ENCODE data around the gene SFXN2. TPM values are rescaled to one million over a fixed set of nuclear protein-coding genes. Genes with fewer than 3 reads are reported as not detected.

SFXN2 gene
- total RNA-seq, 1 experiment from 2014 or later, result 12.9 TPM

DNA sequence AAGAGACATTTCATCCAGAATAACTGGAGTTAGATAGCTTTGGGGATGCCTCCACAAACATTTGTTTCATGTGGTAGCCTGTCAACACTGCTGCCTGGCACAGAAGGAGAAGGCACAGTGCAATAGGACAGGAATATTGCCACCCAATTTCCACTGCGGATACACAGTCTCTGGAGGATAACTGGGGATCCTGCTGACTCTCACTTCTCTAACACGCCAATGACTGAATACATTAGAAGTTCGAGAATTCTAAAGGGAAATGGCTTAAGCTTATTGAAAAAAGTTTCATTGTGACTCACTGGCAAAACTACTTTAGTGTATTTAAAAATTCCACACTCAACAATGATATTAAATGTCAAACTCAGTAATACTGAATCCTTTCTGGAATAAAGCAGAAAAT is 13.2 kb upstream of the SFXN2 start:
- BruUV-seq (replicated peaks), result no TSS peak
- POLR2A ChIA-PET, result interaction anchor here (0.6 to 1.1 kb wide), 4 partner anchors 11 to 55 kb away, joined by 3 to 7 read pairs (median 4); no protein-coding TSS in a partner anchor
- no peaks in the 10 kb centered on the region for H3K9me3 Mint-ChIP-seq (ENCODE audit: unreplicated experiment)
- TF ChIP-seq, protein P1, sequence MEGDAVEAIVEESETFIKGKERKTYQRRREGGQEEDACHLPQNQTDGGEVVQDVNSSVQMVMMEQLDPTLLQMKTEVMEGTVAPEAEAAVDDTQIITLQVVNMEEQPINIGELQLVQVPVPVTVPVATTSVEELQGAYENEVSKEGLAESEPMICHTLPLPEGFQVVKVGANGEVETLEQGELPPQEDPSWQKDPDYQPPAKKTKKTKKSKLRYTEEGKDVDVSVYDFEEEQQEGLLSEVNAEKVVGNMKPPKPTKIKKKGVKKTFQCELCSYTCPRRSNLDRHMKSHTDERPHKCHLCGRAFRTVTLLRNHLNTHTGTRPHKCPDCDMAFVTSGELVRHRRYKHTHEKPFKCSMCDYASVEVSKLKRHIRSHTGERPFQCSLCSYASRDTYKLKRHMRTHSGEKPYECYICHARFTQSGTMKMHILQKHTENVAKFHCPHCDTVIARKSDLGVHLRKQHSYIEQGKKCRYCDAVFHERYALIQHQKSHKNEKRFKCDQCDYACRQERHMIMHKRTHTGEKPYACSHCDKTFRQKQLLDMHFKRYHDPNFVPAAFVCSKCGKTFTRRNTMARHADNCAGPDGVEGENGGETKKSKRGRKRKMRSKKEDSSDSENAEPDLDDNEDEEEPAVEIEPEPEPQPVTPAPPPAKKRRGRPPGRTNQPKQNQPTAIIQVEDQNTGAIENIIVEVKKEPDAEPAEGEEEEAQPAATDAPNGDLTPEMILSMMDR (IDR thresholded peaks at IDR 0.05; ENCODE audit: unreplicated experiment), result no peak
- DNase-seq (ENCODE audit: unreplicated experiment), result no peak
- H3K4me3 Mint-ChIP-seq (ENCODE audit: unreplicated experiment), result no peak overlapping the region
- H3K27ac Mint-ChIP-seq (ENCODE audit: low read depth, unreplicated experiment), result no peak overlapping the region
- peaks cover 5% of the 10 kb centered on the region for H3K4me1 Mint-ChIP-seq (ENCODE audit: insufficient read depth, unreplicated experiment)
- H3K27me3 Mint-ChIP-seq (ENCODE audit: insufficient read depth, unreplicated experiment), result no peaks in the 10 kb centered on the region
- CTCF ChIA-PET, result no interaction called here
- peaks cover 19% of the 10 kb centered on the region for H3K36me3 Mint-ChIP-seq (ENCODE audit: insufficient read depth, unreplicated experiment)
- intact Hi-C loops (cut with micrococcal nuclease), result no loop called here

DNA sequence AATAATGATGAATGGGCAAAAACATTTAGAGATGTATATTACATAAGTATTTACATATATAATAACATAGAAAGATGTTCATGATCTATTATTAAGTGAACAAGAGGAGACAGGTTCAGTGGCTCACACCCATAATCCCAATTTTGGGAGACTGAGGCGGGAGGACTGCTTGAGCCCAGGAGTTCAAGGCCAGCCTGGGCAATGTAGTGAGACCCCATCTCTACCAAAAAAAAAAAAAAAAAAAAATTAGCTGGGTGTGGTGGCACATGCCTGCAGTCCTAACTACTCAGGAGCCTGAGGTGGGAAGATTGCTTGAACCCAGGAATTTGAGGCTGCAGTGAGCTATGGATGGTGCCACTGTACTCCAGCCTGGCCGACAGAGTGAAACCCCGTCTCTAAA is 12.6 kb upstream of the SFXN2 start:
- H3K36me3 Mint-ChIP-seq (ENCODE audit: insufficient read depth, unreplicated experiment), result peaks cover 13% of the 10 kb centered on the region
- TF ChIP-seq, protein P1 (IDR thresholded peaks at IDR 0.05; ENCODE audit: unreplicated experiment), result no peak
- ChIA-PET CTCF (interaction anchor here (0.7 kb wide), 1 partner anchor 24 kb away, joined by 6 read pairs; no protein-coding TSS in a partner anchor), POLR2A (interaction anchor here (0.6 to 1.1 kb wide), 4 partner anchors 11 to 55 kb away, joined by 3 to 7 read pairs (median 4); no protein-coding TSS in a partner anchor)
- no peaks in the 10 kb centered on the region for H3K27me3 Mint-ChIP-seq (ENCODE audit: insufficient read depth, unreplicated experiment)
- H3K27ac Mint-ChIP-seq (ENCODE audit: low read depth, unreplicated experiment), result no peak overlapping the region
- H3K4me1 Mint-ChIP-seq (ENCODE audit: insufficient read depth, unreplicated experiment), result peaks cover under 1% of the 10 kb centered on the region
- no peak overlapping the region for H3K4me3 Mint-ChIP-seq (ENCODE audit: unreplicated experiment)
- intact Hi-C loops (cut with micrococcal nuclease), result no loop called here
- DNase-seq (ENCODE audit: unreplicated experiment), result no peak
- no TSS peak for BruUV-seq (replicated peaks)
- no peaks in the 10 kb centered on the region for H3K9me3 Mint-ChIP-seq (ENCODE audit: unreplicated experiment)

DNA sequence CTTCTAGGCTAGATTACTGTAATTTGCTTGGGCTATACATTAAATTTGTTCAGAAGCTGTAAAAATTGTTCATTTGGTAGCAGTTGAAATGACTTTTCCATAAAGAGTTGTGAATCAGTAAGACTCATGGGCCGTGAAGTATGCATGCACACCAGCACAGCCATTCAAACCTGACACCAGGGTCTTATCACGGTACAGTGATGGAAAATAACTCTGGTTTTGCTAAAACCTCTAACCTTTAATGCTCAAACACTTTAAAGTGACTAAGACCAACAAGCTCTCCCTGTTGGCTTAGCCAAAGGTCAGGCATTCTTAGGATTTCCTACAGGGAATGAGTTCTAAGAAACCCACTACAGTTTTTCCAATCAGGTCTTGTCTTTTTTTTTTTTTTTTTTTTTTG is 11.7 kb upstream of the SFXN2 start:
- POLR2A ChIA-PET, result no interaction called here

DNA sequence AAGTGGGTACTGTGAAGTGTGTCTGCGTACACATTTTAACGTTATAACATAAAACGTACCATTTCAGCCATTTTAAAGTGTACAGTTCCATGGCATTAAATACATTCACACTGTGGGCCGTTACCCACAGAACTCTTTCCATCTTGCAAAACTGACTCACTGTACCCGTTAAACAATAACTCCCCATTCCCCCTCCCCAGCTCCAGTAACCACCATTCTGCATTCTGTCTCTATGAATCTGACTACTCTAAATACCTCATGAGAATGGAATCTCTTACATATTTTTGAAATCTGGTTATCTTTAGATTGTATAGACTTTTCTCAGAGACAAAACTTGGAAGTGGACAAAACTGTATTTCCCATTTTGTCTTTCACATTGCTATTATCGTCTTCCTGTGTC is 9.5 kb upstream of the SFXN2 start:
- no peak for DNase-seq (ENCODE audit: unreplicated experiment)
- intact Hi-C loops (cut with micrococcal nuclease), result no loop called here
- no TSS peak for BruUV-seq (replicated peaks)
- TF ChIP-seq, protein P1 (IDR thresholded peaks at IDR 0.05; ENCODE audit: unreplicated experiment), result no peak
- Mint-ChIP-seq H3K27me3 (ENCODE audit: insufficient read depth, unreplicated experiment) (no peaks in the 10 kb centered on the region), H3K4me1 (ENCODE audit: insufficient read depth, unreplicated experiment) (no peaks in the 10 kb centered on the region), H3K4me3 (ENCODE audit: unreplicated experiment) (no peak overlapping the region), H3K27ac (ENCODE audit: low read depth, unreplicated experiment) (no peak overlapping the region), H3K9me3 (ENCODE audit: unreplicated experiment) (no peaks in the 10 kb centered on the region), H3K36me3 (ENCODE audit: insufficient read depth, unreplicated experiment) (peaks cover 7% of the 10 kb centered on the region)
- ChIA-PET POLR2A (interaction anchor here (2.3 kb wide), 1 partner anchor 9 kb away, joined by 11 read pairs; the partner anchor contains the start of genes ARL3 and SFXN2), CTCF (interaction anchor here (1.8 kb wide), 1 partner anchor 9 kb away, joined by 6 read pairs; no protein-coding TSS in a partner anchor)

More for the DNA sequence above, 11.7 kb upstream of the SFXN2 start:
- TF ChIP-seq, protein P1 (IDR thresholded peaks at IDR 0.05; ENCODE audit: unreplicated experiment), result no peak
- Mint-ChIP-seq H3K27me3 (ENCODE audit: insufficient read depth, unreplicated experiment) (no peaks in the 10 kb centered on the region), H3K27ac (ENCODE audit: low read depth, unreplicated experiment) (no peak overlapping the region), H3K36me3 (ENCODE audit: insufficient read depth, unreplicated experiment) (peaks cover 12% of the 10 kb centered on the region), H3K9me3 (ENCODE audit: unreplicated experiment) (no peaks in the 10 kb centered on the region), H3K4me3 (ENCODE audit: unreplicated experiment) (no peak overlapping the region), H3K4me1 (ENCODE audit: insufficient read depth, unreplicated experiment) (no peaks in the 10 kb centered on the region)
- no TSS peak for BruUV-seq (replicated peaks)
- DNase-seq (ENCODE audit: unreplicated experiment), result no peak
- CTCF ChIA-PET, result interaction anchor here (0.6 to 1.1 kb wide), 4 partner anchors 11 to 341 kb away, joined by 3 to 6 read pairs (median 4); no protein-coding TSS in a partner anchor
- intact Hi-C loops (cut with micrococcal nuclease), result no loop called here
